Measurements from ENCODE around the gene FRAS1.

GRCh38 chr4:78457751-78458150 lies 400.6 kb downstream of the FRAS1 start:
- TF ChIP-seq POLR2AphosphoS5 (IDR thresholded peaks at IDR 0.05; ENCODE audit: borderline replicate concordance, low read depth, low read length) (no peak), EZH2 (IDR thresholded peaks at IDR 0.05) (no peak), FOXP2 (optimal IDR thresholded peaks at IDR 0.05; ENCODE audit: control extremely low read depth, extremely low read length, insufficient read depth) (no peak)
